ENCODE measurements around the gene ROBO1.

The ROBO1 gene

GRCh38 chr3:79162653-79163052 lies 605.1 kb downstream of the ROBO1 start:
- no peak for DNase-seq (ENCODE audit: low read depth)

- DNase-seq (ENCODE audit: low read depth), result no peak
Measured at GRCh38 chr3:79161941-79162340, 605.9 kb downstream of the ROBO1 start.

DNA sequence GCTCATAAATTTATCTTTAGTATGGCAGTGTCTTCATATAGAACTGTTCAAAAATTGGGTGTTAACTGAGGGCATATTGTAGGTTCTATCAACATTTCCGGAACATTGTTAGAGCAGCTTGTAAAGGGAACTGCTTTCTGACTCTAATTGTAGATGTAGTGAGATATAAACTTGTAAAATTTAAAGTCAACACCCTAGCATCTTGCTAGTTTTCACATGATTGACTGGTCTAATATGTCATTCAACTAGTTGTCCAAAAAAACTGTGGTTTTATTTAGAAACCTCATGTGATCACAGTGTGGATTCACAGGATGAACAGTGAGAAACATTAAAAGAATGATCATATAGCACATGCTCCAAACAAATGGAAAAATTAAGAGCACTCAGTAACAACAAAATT lies 607.4 kb downstream of the ROBO1 start:
- no peak for DNase-seq (ENCODE audit: low read depth)

GRCh38 chr3:79159736-79160135 lies 608.1 kb downstream of the ROBO1 start:
- no peak for DNase-seq (ENCODE audit: low read depth)

DNA sequence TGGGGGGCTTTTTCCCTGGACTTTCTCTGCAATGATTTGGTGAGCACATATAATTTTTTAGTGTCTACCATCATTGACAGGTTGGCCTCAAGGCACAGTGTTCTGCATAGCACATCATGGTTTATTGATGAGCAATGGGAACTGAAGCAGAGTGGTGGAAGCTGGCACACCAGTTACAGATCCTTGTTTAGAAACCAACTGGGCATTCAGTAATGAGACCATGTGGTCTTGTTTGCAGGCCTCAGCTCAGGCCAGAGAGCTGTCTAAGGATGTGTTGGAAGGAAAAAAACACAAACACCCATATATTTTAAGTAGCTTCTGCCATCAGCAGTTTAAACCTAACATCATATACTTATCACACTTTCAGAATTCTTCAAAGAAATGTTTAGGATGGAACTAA lies 610.6 kb downstream of the ROBO1 start:
- DNase-seq (ENCODE audit: low read depth), result no peak

DNA sequence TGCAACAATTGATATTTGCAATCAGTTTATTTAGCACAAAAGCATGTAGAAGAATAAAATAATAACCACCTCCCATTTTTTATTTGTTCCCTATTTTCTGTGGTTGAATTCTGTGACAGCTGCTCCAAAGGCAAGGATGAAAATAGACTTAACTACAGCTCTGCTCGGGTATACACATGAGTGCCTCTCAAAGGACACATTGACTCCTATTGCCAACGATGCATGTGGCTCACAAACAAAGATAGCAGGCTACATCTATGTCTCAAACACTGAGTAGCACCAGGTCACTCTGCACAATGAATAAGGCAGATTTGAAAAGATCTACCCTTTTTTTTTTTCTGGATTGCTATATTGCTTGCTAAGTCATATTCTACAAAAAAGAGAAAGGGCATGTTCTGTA lies 612.9 kb downstream of the ROBO1 start:
- DNase-seq (ENCODE audit: low read depth), result no peak

DNA sequence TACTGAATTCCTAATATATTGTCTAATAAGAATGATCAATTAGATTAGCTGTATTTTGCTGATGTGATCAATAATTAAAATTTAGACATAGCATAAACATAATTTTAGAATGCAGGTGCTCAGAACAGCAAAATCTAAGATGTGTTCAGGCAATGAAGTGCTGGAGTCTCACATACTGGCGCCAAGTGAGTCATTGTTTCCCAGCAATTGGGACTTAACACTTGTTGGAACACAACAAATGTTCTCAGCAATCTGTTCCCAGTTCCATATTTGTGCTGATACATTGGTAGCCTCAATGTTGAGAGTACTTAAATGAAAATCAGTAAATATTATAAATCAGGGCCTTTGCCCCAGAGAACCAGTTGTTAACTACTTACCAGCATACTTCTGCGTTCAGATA lies 619.0 kb downstream of the ROBO1 start:
- no peak for DNase-seq (ENCODE audit: low read depth)

GRCh38 chr3:79146024-79146423 lies 621.8 kb downstream of the ROBO1 start:
- DNase-seq (ENCODE audit: low read depth), result no peak

- DNase-seq (ENCODE audit: low read depth), result no peak
Measured at GRCh38 chr3:79140708-79141107, 627.1 kb downstream of the ROBO1 start.

- no peak for DNase-seq (ENCODE audit: low read depth)
Measured at GRCh38 chr3:79139395-79140068, 628.3 kb downstream of the ROBO1 start.

- DNase-seq (ENCODE audit: low read depth), result no peak
Measured at GRCh38 chr3:79125313-79125984, 642.3 kb downstream of the ROBO1 start.

GRCh38 chr3:79115458-79115857 lies 652.3 kb downstream of the ROBO1 start:
- no peak for DNase-seq (ENCODE audit: low read depth)

GRCh38 chr3:79113876-79114275 lies 653.9 kb downstream of the ROBO1 start:
- DNase-seq (ENCODE audit: low read depth), result no peak

GRCh38 chr3:79111375-79112052 lies 656.3 kb downstream of the ROBO1 start:
- no peak for DNase-seq (ENCODE audit: low read depth)

- no peak for DNase-seq (ENCODE audit: low read depth)
Measured at GRCh38 chr3:79109754-79110153, 658.0 kb downstream of the ROBO1 start.

- no peak for DNase-seq (ENCODE audit: low read depth)
Measured at GRCh38 chr3:79103307-79103706, 664.5 kb downstream of the ROBO1 start.

GRCh38 chr3:79097964-79098660 lies 669.7 kb downstream of the ROBO1 start:
- no peak for DNase-seq (ENCODE audit: low read depth)

- no peak for DNase-seq (ENCODE audit: low read depth)
Measured at GRCh38 chr3:79094654-79095053, 673.1 kb downstream of the ROBO1 start.

DNA sequence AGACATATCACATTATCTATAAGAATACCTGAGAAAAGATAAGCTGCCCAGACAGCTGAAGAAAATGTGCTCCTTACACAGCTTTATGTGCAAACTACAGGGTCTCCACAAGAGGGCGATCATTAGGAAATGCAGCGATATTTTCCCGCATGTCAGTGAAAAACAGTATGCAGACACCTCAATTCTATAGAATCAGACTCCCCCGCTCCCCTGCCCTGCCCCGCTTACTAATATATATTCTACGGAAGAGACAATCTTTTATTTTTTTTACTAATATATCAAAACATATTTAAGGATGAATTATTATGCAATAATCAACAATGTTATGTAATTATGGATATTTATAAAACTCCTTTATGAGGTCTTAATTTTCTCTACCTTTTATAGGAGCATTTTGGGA lies 681.3 kb downstream of the ROBO1 start:
- no peak for DNase-seq (ENCODE audit: low read depth)

GRCh38 chr3:79085171-79085570 lies 682.6 kb downstream of the ROBO1 start:
- DNase-seq (ENCODE audit: low read depth), result no peak

DNA sequence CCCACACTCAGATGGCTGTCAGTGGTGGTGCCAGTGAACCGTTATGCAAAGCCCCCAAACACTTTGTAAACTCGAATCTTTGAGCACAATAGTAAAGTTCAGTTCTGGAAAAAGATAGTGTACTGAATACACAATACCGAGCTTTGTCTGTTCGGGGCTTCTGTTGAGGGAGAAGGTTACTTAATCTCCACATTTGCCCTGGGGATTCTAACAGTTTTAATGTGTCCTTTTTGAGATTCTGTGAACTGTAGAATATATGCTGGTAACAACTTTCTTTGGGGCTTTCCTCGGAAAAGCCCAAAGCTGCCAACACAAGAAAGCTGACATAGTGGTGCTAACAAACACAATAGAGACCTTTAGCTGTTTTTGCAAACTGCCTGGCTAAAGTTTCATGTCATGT lies 686.5 kb downstream of the ROBO1 start:
- DNase-seq (ENCODE audit: low read depth), result no peak

GRCh38 chr3:79074558-79074957 lies 693.2 kb downstream of the ROBO1 start:
- no peak for DNase-seq (ENCODE audit: low read depth)

DNA sequence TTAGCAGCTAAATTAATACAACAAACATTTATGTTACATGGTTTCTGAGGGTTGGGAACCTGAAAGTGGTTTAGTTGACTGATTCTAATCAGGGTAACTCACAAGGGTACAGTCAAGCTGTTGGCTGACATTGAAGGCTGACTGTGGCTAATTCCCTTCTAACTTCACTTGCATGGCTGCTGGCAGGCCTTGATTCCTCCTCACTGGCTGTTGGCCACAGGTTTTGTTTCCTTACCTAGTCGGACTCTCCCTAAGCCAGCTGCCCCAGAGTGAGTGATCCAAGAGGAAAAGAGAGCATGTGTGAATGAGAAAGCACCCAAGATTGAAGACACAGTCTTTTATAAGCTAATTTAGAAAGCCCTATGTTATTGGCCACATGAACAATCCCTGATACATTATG lies 700.1 kb downstream of the ROBO1 start:
- no peak for DNase-seq (ENCODE audit: low read depth)
